Measurements from ENCODE around the gene PHF3.
A peak's percentile ranks its signal among the peaks of the same experiment; 100 is the strongest.

Gene PHF3

GRCh38 chr6:63689421-63689820 is 53.8 kb downstream of the PHF3 start:
- Mint-ChIP-seq H3K4me1 (ENCODE audit: low read depth in 2 of 2) (peaks cover 11 to 28% of the 10 kb centered on the region in 2 donors), H3K4me3 (no peak overlapping the region), H3K9me3 (no peaks in the 10 kb centered on the region), H3K27ac (no peak overlapping the region), H3K36me3 (ENCODE audit: insufficient read depth) (peaks cover 49% of the 10 kb centered on the region), H3K27me3 (no peaks in the 10 kb centered on the region)
- ATAC-seq (replicated peaks) (no peak), DNase-seq (no peak)

- Mint-ChIP-seq H3K9me3 (no peaks in the 10 kb centered on the region), H3K27ac (peak overlapping the region in 1 of 2 donors; percentile 25), H3K27me3 (no peaks in the 10 kb centered on the region), H3K36me3 (ENCODE audit: insufficient read depth) (peaks cover 41% of the 10 kb centered on the region), H3K4me3 (no peak overlapping the region), H3K4me1 (ENCODE audit: low read depth in 2 of 2) (peaks cover 11 to 24% of the 10 kb centered on the region in 2 donors)
- DNase-seq (no peak), ATAC-seq (replicated peaks) (no peak)
These were observed 54.6 kb downstream of the PHF3 start for GRCh38 chr6:63690221-63690620.

- DNase-seq (no peak), ATAC-seq (replicated peaks) (no peak)
- Mint-ChIP-seq H3K36me3 (ENCODE audit: insufficient read depth) (peaks cover 88% of the 10 kb centered on the region), H3K4me3 (no peak overlapping the region), H3K9me3 (no peaks in the 10 kb centered on the region), H3K27me3 (no peaks in the 10 kb centered on the region), H3K27ac (peak overlapping the region; percentile 60 to 75), H3K4me1 (ENCODE audit: low read depth in 2 of 2) (peaks cover 9 to 19% of the 10 kb centered on the region in 2 donors)
These were observed 70.1 kb downstream of the PHF3 start for GRCh38 chr6:63705707-63706106.

GRCh38 chr6:63706630-63707029 is 71.0 kb downstream of the PHF3 start:
- no peak for DNase-seq
- Mint-ChIP-seq H3K27ac (no peak overlapping the region), H3K27me3 (no peaks in the 10 kb centered on the region), H3K4me1 (ENCODE audit: low read depth in 2 of 2) (peaks cover 9 to 19% of the 10 kb centered on the region in 2 donors), H3K4me3 (no peak overlapping the region), H3K36me3 (ENCODE audit: insufficient read depth) (peaks cover 91% of the 10 kb centered on the region), H3K9me3 (no peaks in the 10 kb centered on the region)
- ATAC-seq (replicated peaks): no peak

- no peaks in the 10 kb centered on the region for H3K27me3 Mint-ChIP-seq
- peaks cover 87% of the 10 kb centered on the region for H3K36me3 Mint-ChIP-seq (ENCODE audit: insufficient read depth)
- H3K27ac Mint-ChIP-seq: no peak overlapping the region
These were observed 73.0 kb downstream of the PHF3 start for GRCh38 chr6:63708631-63709030.

GRCh38 chr6:63709148-63709547 is 73.5 kb downstream of the PHF3 start:
- DNase-seq (no peak), ATAC-seq (replicated peaks) (no peak)
- Mint-ChIP-seq H3K9me3 (no peaks in the 10 kb centered on the region), H3K4me1 (ENCODE audit: low read depth in 2 of 2) (peaks cover 11 to 25% of the 10 kb centered on the region in 2 donors), H3K4me3 (no peak overlapping the region), H3K27ac (no peak overlapping the region), H3K36me3 (ENCODE audit: insufficient read depth) (peaks cover 83% of the 10 kb centered on the region), H3K27me3 (no peaks in the 10 kb centered on the region)

More at GRCh38 chr6:63708631-63709030, 73.0 kb downstream of the PHF3 start:
- Mint-ChIP-seq H3K4me1 (ENCODE audit: low read depth in 2 of 2) (peaks cover 11 to 25% of the 10 kb centered on the region in 2 donors), H3K9me3 (no peaks in the 10 kb centered on the region), H3K4me3 (no peak overlapping the region)
- DNase-seq: no peak
- ATAC-seq (replicated peaks): no peak

- Mint-ChIP-seq H3K4me1 (ENCODE audit: low read depth in 2 of 2) (peaks cover 3 to 9% of the 10 kb centered on the region in 2 donors), H3K9me3 (no peaks in the 10 kb centered on the region), H3K4me3 (no peak overlapping the region), H3K27me3 (no peaks in the 10 kb centered on the region), H3K27ac (peak overlapping the region in 1 of 2 donors; percentile 0), H3K36me3 (ENCODE audit: insufficient read depth) (peaks cover 46% of the 10 kb centered on the region)
- ATAC-seq (replicated peaks) (no peak), DNase-seq (no peak)
These were observed 77.7 kb downstream of the PHF3 start for GRCh38 chr6:63713332-63713731.

- no peak for DNase-seq
- H3K4me3 Mint-ChIP-seq: no peak overlapping the region
- no peaks in the 10 kb centered on the region for H3K27me3 Mint-ChIP-seq
- H3K27ac Mint-ChIP-seq: no peak overlapping the region
- no peak for ATAC-seq (replicated peaks)
- H3K36me3 Mint-ChIP-seq (ENCODE audit: insufficient read depth): peaks cover 40% of the 10 kb centered on the region
- peaks cover 3 to 9% of the 10 kb centered on the region in 2 donors for H3K4me1 Mint-ChIP-seq (ENCODE audit: low read depth in 2 of 2)
- no peaks in the 10 kb centered on the region for H3K9me3 Mint-ChIP-seq
These were observed 78.5 kb downstream of the PHF3 start for GRCh38 chr6:63714091-63714490.

GRCh38 chr6:63716169-63716568 is 80.6 kb downstream of the PHF3 start:
- DNase-seq: no peak
- Mint-ChIP-seq H3K4me1 (ENCODE audit: low read depth in 2 of 2) (peaks cover 3 to 9% of the 10 kb centered on the region in 2 donors), H3K27me3 (no peaks in the 10 kb centered on the region), H3K27ac (peak overlapping the region in 1 of 2 donors; percentile 14), H3K9me3 (no peaks in the 10 kb centered on the region), H3K36me3 (ENCODE audit: insufficient read depth) (peaks cover 19% of the 10 kb centered on the region), H3K4me3 (no peak overlapping the region)
- no peak for ATAC-seq (replicated peaks)

- Mint-ChIP-seq H3K4me3 (no peak overlapping the region), H3K9me3 (no peaks in the 10 kb centered on the region), H3K36me3 (ENCODE audit: insufficient read depth) (no peaks in the 10 kb centered on the region), H3K27ac (no peak overlapping the region), H3K27me3 (no peaks in the 10 kb centered on the region), H3K4me1 (ENCODE audit: low read depth in 2 of 2) (no peaks in the 10 kb centered on the region)
- DNase-seq (no peak), ATAC-seq (replicated peaks) (no peak)
These were observed 85.6 kb downstream of the PHF3 start for GRCh38 chr6:63721181-63721580.

GRCh38 chr6:63724721-63725120 is 89.1 kb downstream of the PHF3 start:
- Mint-ChIP-seq H3K4me1 (ENCODE audit: low read depth in 2 of 2) (no peaks in the 10 kb centered on the region), H3K36me3 (ENCODE audit: insufficient read depth) (no peaks in the 10 kb centered on the region), H3K4me3 (no peak overlapping the region), H3K9me3 (no peaks in the 10 kb centered on the region), H3K27me3 (no peaks in the 10 kb centered on the region), H3K27ac (no peak overlapping the region)
- ATAC-seq (replicated peaks) (no peak), DNase-seq (no peak)

GRCh38 chr6:63730311-63730710 is 94.7 kb downstream of the PHF3 start:
- H3K4me3 Mint-ChIP-seq: no peak overlapping the region
- DNase-seq (no peak), ATAC-seq (replicated peaks) (no peak)
- no peaks in the 10 kb centered on the region for H3K27me3 Mint-ChIP-seq
- H3K36me3 Mint-ChIP-seq (ENCODE audit: insufficient read depth): no peaks in the 10 kb centered on the region
- H3K9me3 Mint-ChIP-seq: no peaks in the 10 kb centered on the region
- H3K4me1 Mint-ChIP-seq (ENCODE audit: low read depth in 2 of 2): no peaks in the 10 kb centered on the region
- no peak overlapping the region for H3K27ac Mint-ChIP-seq

- Mint-ChIP-seq H3K9me3 (no peaks in the 10 kb centered on the region), H3K4me3 (no peak overlapping the region), H3K27me3 (no peaks in the 10 kb centered on the region), H3K36me3 (ENCODE audit: insufficient read depth) (no peaks in the 10 kb centered on the region), H3K27ac (no peak overlapping the region), H3K4me1 (ENCODE audit: low read depth in 2 of 2) (no peaks in the 10 kb centered on the region)
- ATAC-seq (replicated peaks): no peak
- DNase-seq: no peak
These were observed 96.3 kb downstream of the PHF3 start for GRCh38 chr6:63731930-63732329.

- DNase-seq: no peak
- H3K4me3 Mint-ChIP-seq: no peak overlapping the region
- ATAC-seq (replicated peaks): no peak
- H3K27ac Mint-ChIP-seq: no peak overlapping the region
- H3K27me3 Mint-ChIP-seq: no peaks in the 10 kb centered on the region
- no peaks in the 10 kb centered on the region for H3K9me3 Mint-ChIP-seq
- no peaks in the 10 kb centered on the region for H3K4me1 Mint-ChIP-seq (ENCODE audit: low read depth in 2 of 2)
- no peaks in the 10 kb centered on the region for H3K36me3 Mint-ChIP-seq (ENCODE audit: insufficient read depth)
These were observed 96.7 kb downstream of the PHF3 start for GRCh38 chr6:63732336-63732735.

- no peak overlapping the region for H3K27ac Mint-ChIP-seq
- H3K4me3 Mint-ChIP-seq: no peak overlapping the region
- ATAC-seq (replicated peaks) (no peak), DNase-seq (no peak)
- no peaks in the 10 kb centered on the region for H3K27me3 Mint-ChIP-seq
- no peaks in the 10 kb centered on the region for H3K36me3 Mint-ChIP-seq (ENCODE audit: insufficient read depth)
- H3K4me1 Mint-ChIP-seq (ENCODE audit: low read depth in 2 of 2): no peaks in the 10 kb centered on the region
- H3K9me3 Mint-ChIP-seq: no peaks in the 10 kb centered on the region
These were observed 99.3 kb downstream of the PHF3 start for GRCh38 chr6:63734923-63735322.
